GM12875 (cell line): Measurements from ENCODE around the gene ESR2.

Source experiments
- H3K4me3 ChIP-seq: one replicate; pipeline ENCODE4 v1.5.1; 2011; ENCODE audit warnings: low read depth, low read length, control low read depth
- TF ChIP-seq, protein P1 (sequence below): IDR thresholded peaks from 2 replicates; pipeline ENCODE4 v1.5.1; 2011; ENCODE audit warnings: low read depth, mild to moderate bottlenecking, control low read depth, inconsistent platforms, low read length, moderate library complexity, borderline replicate concordance; ENCODE audit not compliant: insufficient read depth

ESR2 gene

DNA sequence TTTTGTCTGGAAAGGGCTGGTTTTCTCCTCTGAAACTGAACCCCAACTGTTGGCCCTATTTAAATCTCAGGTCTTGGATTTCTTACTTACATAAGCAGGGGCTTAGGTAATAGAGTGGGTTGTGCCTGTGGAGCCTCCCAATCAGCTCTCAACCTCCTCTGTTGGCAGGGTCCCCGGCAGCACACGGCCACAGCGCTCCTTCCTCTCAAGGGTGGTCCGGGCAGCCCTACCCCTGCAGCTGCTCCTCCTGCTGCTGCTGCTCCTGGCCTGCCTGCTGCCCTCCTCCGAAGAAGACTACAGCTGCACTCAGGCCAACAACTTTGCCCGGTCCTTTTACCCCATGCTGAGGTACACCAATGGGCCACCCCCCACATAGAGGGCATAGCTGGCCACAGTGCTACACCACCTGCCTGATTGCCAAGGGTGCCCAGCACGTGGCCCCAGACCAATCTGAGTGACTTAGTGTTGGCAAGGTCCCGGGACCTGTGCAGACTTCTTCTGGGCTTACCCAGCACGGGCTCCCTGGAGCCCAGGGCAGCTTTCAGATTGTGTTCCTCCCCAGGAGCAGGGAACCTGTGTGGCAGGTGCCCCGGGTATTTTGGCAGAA lies 68.9 kb downstream of the ESR2 start:
- TF ChIP-seq, protein P1, sequence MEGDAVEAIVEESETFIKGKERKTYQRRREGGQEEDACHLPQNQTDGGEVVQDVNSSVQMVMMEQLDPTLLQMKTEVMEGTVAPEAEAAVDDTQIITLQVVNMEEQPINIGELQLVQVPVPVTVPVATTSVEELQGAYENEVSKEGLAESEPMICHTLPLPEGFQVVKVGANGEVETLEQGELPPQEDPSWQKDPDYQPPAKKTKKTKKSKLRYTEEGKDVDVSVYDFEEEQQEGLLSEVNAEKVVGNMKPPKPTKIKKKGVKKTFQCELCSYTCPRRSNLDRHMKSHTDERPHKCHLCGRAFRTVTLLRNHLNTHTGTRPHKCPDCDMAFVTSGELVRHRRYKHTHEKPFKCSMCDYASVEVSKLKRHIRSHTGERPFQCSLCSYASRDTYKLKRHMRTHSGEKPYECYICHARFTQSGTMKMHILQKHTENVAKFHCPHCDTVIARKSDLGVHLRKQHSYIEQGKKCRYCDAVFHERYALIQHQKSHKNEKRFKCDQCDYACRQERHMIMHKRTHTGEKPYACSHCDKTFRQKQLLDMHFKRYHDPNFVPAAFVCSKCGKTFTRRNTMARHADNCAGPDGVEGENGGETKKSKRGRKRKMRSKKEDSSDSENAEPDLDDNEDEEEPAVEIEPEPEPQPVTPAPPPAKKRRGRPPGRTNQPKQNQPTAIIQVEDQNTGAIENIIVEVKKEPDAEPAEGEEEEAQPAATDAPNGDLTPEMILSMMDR, result no peak

DNA sequence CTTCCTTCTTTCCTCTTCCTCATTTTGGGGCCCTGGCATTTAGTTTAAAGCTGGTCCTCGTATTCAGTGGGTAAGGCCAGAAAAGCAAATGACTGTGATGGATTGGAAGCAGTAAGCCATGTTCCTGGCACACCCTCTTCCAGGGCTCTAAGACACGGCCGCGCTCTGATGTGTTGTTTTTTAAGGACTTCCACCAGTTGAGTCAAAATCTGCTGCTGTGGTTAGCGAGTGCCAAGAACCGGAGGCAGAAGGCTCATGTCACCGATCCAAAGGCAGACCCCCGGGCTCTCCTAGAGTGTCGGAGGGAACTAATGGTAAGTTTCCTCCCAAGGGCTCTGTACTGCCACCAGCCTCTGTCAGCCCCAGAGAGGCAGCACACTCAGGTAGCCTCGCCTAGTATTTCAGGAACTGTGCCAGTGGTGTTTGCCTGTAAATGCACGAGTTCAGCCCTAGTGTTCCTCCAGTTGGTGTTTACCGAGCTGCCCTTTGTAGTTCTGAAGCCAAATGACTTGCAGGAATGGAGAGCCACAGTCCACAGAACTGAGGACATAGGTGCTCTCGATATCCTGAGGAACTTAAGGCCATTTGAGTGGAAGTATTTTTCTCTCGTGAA lies 72.7 kb downstream of the ESR2 start:
- H3K4me3 ChIP-seq, result no peak overlapping the region
- TF ChIP-seq, protein P1, result no peak

More for the DNA sequence above, 68.9 kb downstream of the ESR2 start:
- H3K4me3 ChIP-seq, result no peak overlapping the region

DNA sequence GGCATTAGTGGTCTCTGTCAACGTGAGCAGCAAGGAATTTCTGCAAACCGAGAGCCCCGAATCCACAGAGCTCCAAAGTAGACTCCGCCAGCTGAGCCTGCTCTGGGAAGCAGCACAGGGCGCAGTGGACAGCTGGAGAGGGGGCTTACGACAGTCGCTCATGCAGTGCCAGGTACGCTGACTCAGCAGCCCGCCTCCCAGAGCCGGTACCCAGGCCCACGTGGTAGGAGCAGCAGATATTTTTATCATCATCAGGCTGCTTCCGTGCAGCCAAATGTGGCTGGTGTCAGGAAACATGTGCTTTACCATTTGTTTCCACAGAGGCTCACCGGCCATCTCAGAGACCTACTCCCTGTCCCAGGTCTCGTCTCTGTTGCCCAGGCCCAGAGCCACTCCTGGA lies 73.7 kb downstream of the ESR2 start:
- TF ChIP-seq, protein P1, result no peak
- H3K4me3 ChIP-seq, result no peak overlapping the region

GRCh38 chr14:64220056-64220455 lies 74.1 kb downstream of the ESR2 start:
- H3K4me3 ChIP-seq, result no peak overlapping the region
- TF ChIP-seq, protein P1, result no peak

DNA sequence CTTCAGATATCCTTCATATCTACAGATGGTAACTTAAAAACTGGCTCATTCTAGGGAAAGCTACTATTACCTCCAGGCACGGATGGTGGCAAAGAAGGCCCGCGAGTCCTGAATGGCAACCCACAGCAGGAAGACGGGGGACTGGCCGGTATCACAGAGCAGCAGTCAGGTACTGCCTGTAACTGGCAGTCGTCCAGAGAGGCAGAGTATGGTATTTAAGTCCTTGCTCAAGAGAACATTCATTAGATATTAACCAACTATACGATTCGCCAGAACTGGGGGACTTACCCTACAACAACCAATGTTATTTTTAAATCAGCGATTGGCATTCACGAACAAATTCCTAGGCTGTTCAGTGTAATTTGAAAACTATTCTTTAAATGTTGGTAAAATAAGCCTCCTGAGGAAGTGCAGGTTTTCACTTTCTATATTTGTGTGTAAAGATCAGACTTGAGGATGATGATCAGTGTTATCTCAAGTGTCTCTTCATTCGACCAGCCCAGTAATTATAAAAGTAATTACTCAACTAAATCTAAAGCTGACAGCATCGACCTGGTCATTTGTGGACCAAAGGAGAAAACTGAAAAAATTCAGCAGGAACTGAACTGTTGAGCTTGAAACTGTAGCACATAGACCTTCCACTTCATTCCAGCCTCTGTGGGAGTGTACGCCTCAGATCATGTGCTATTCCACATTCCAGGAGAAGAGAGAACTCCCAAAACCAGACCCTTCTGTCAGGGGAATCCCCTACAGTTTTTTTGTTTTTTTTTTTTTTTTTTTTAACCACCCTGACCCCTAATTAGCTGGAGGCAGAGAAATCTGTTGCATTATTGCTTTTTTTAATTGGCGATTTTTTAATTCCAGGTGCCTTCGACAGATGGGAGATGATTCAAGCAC lies 75.6 kb downstream of the ESR2 start:
- TF ChIP-seq, protein P1, result no peak
- no peak overlapping the region for H3K4me3 ChIP-seq

GRCh38 chr14:64217834-64218233 lies 76.3 kb downstream of the ESR2 start:
- TF ChIP-seq, protein P1, result no peak
- H3K4me3 ChIP-seq, result no peak overlapping the region
